Transverse colon (tissue), 3 donors: ENCODE data around the gene TFAP2D.

Experiments
- CTCF ChIP-seq, 5 experiments: fragments of 200-600 bp in 3 of 5; fragments of 450-650 bp in 2 of 5; sonication (generic) in 3 of 5; IDR thresholded peaks; 1 replicate in 2 of 5; 2 replicates in 3 of 5; pipeline ENCODE4 v1.5.1; 2016 to 2017; ENCODE audit warnings: antibody characterized with exemption in 5 of 5, inconsistent platforms in 3 of 5, mild to moderate bottlenecking in 2 of 5, moderate library complexity in 1 of 5
- POLR2A ChIP-seq: fragments of 450-650 bp; IDR thresholded peaks from one replicate; pipeline ENCODE4 v1.6.1; 2016; ENCODE audit warnings: antibody characterized with exemption, mild to moderate bottlenecking, moderate library complexity

GRCh38 chr6:50807035-50807434, 93.7 kb downstream of the TFAP2D start:
- TF ChIP-seq POLR2A, result no peak
- no peak for TF ChIP-seq CTCF (IDR thresholded peaks at IDR 0.05)
